Activated T-cell treated with anti-CD3 and anti-CD28 coated beads, Interleukin-2, amount 50 U/mL, for 72 hours (primary cell): ENCODE results near the gene FSTL3. TPM values are rescaled to one million over a fixed set of nuclear protein-coding genes. Genes with fewer than 3 reads are reported as not detected.
"Not testable (repeated sequence)": the region's sequence is repeated elsewhere in the genome, so short reads cannot be mapped to it uniquely, and the experiment has no call there.

Experiments used
- ATAC-seq, 2 donors: fragments of 150-1000 bp; cut with Tn5 transposase; replicated peaks in 1 of 2; 2 replicates each; pipeline ENCODE4 v1.10.0; 2021; ENCODE audit warnings: moderate library complexity in 2 of 2, mild to moderate bottlenecking in 1 of 2
- DNase-seq, 2 donors: peaks; one replicate each; pipeline ENCODE4 v3.0.0; 2021 to 2022; ENCODE audit warnings: mixed read lengths in 1 of 2
- H3K27ac Mint-ChIP-seq: one replicate; pipeline ENCODE4 v1.8.0; 2022; ENCODE audit warnings: mild to moderate bottlenecking, moderate library complexity, mixed read lengths
- H3K27me3 Mint-ChIP-seq: one replicate; pipeline ENCODE4 v1.8.0; 2022; ENCODE audit warnings: low read depth, mixed read lengths
- H3K36me3 Mint-ChIP-seq, 2 donors: one replicate each; pipeline ENCODE4 v1.8.0; 2022; ENCODE audit warnings: mixed read lengths in 2 of 2, mild to moderate bottlenecking in 1 of 2; ENCODE audit not compliant: insufficient read depth in 2 of 2
- H3K4me1 Mint-ChIP-seq: one replicate; pipeline ENCODE4 v1.8.0; 2022; ENCODE audit warnings: low read depth, mixed read lengths
- H3K4me3 Mint-ChIP-seq, 2 donors: one replicate each; pipeline ENCODE4 v1.8.0; 2022; ENCODE audit warnings: mild to moderate bottlenecking in 2 of 2, mixed read lengths in 2 of 2, moderate library complexity in 2 of 2
- H3K9me3 Mint-ChIP-seq, 2 donors: one replicate each; pipeline ENCODE4 v1.8.0; 2022; ENCODE audit warnings: mixed read lengths in 2 of 2
- total RNA-seq, 2 donors: library from RNA; stranded (reverse); gene quantifications; one replicate each; pipeline ENCODE4 v1.2.3, GENCODE V29; 2022

The FSTL3 gene
- total RNA-seq, 2 donors from 2014 or later = 10.0 to 11.4 TPM

DNA sequence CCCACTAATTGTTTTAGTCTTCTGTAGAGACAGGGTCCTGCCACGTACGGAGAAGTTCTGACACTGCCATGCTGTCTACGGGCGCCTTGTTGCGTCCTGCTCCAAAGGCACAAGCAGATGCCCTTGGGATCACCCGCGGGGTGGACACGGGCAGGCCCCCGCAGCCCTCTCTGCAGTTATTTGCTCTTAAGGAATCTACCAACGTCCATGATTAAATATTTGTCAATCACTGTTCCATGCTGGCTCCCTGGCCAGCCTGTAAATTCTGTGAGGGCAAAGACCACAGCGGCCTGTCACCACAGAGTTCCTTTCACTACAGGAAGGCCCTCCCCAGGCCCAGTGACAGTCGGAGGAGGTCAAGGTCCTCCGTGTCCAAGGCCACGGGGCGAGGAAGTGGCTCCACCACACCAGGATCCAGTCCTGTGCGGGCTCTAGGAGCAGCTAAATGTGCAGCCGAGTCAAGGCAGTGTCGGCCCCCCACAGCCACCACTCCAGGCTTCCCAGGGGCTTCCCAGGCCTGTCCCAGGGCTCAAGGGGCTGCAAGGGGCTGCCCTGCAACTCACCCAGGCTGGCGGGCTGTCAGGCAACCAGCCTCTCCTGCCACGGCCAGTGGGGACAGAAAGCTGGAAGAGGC lies 15.3 kb upstream of the FSTL3 start:
- peak overlapping the region; percentile 94 for H3K27ac Mint-ChIP-seq
- H3K4me1 Mint-ChIP-seq = peaks cover 55% of the 10 kb centered on the region
- peak in 1 of 2 donors; percentile 1 for ATAC-seq
- H3K27me3 Mint-ChIP-seq = no peaks in the 10 kb centered on the region
- peaks cover 0 to 10% of the 10 kb centered on the region in 2 donors for H3K36me3 Mint-ChIP-seq
- peak overlapping the region; percentile 97 to 98 for H3K4me3 Mint-ChIP-seq
- DNase-seq = peak in 1 of 2 donors; percentile 15
- H3K9me3 Mint-ChIP-seq = no peaks in the 10 kb centered on the region

DNA sequence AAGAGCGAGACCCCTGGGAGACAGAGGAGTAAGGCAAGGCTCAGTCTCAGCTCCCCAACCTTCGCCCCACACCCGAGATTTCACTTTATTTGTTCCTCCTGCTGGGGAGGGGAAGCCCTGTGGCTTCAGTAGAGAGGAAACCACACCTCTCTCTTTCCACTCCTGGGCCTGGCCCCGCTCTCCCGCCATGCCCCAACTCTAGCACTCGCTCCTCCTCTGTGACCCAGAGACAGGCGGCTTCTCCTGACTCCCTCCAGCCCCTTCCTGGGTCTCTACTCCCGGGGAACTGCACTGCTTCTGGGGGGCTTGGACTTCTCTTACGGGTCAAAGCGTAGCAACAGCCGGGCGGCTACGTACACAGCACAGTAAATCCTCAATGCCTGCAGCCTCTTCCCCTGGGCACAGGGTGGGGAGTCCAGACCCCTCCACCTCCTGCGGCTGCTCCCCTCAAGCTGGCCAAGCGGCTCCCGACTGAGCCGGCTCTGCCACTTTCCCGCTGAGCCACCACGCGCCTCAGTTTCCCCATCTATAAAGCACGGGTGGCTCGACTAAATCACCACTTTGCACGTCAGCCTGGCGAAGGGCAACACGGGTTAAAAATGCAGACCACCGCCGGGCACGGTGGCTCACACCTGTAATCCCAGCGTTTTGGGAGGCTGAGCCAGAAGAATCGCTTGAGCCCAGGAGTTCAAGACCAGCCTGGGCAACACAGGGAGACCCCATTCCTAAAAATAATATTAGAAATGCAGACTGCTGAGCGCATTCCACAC lies 14.6 kb upstream of the FSTL3 start:
- DNase-seq (peak; percentile 60 to 72), ATAC-seq (peak; percentile 43 to 54)
- Mint-ChIP-seq H3K4me1 (peaks cover 48% of the 10 kb centered on the region), H3K9me3 (no peaks in the 10 kb centered on the region), H3K27ac (peak overlapping the region; percentile 94), H3K4me3 (peak overlapping the region; percentile 97 to 98), H3K27me3 (no peaks in the 10 kb centered on the region), H3K36me3 (peaks cover 0 to 8% of the 10 kb centered on the region in 2 donors)

DNA sequence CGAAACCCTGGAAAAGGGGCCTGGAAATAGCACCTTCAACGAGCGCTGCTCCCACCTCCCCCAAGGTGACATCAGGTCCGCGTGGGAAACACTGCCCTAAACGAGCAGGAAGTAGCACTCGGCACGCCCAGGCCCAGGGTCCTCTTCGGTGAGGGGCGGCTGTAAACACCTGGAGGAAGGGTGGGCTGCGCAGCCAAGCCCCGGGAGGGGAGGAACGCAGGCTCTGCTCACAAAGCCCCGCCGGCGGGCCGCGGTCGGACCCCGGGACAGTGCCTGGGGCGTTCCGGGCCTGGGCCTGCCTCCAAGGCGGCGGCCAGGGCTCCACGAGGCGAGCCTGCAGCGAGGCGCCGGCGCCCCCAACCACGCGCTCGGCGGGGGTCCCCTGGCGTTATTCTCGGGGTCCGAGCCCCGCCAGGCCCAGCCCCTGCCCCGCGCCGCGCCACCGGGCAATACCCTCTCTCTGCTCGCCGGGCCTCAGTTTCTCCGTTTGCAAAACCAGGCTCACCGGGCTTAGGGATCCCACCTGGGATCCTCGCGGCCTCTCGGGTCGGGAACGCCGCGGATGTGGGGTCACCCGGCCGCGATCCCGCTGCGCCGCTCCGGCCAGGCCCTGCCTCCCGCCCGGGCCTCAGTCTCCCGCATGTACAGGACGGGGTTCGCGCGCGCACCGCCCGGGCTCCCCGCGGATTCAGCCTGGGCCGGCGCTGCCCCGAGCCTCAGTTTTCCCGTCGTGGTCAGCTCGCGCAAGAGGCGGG lies 13.8 kb upstream of the FSTL3 start:
- peak overlapping the region; percentile 94 for H3K27ac Mint-ChIP-seq
- H3K9me3 Mint-ChIP-seq = no peaks in the 10 kb centered on the region
- peak; percentile 71 to 79 for DNase-seq
- peak; percentile 36 to 41 for ATAC-seq
- peaks cover 0 to 6% of the 10 kb centered on the region in 2 donors for H3K36me3 Mint-ChIP-seq
- no peaks in the 10 kb centered on the region for H3K27me3 Mint-ChIP-seq
- H3K4me3 Mint-ChIP-seq = peak overlapping the region; percentile 97 to 98
- H3K4me1 Mint-ChIP-seq = peaks cover 47% of the 10 kb centered on the region

DNA sequence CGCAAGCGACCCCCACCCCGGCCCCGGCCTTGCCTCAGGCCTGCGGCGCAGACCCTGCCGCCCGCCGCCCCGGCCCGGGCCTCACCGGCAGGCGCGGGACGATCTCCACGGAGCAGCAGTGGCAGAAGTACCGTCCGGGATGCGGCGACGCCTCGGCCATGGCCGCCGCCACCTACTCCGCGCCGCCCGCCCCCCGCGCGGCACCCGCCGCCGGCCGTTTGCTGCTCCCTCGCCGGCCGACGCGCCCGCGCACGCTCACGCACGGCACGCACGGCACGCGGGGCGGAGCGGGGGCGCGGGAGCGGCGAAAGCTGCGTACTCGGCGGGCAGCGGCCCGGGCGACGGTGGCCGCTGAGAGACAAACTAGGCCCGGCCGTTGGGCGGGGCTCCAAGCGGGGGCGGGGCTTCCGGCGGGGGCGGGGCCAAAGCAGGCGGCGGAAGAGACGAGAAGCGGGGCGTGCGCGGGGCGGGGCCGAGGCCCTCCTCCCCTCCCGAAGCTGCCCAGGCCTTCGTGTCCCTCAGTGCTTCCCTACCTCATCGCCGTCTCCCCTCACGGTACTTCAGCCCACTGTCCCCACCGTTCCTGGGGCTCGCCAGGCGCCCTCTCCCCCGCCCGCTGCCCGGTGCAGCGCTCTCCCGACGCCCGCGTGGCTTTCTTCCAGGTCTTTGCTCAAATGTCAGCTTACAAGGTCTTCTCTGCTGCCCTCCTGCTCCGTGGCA lies 13.1 kb upstream of the FSTL3 start, which contains the start of gene RNF126:
Gene RNF126 (minus strand): TSS at position 253 of the 720 bp plus-strand sequence. CDS start 93 bp downstream, at position 160.
- ATAC-seq = peak; percentile 67 to 74
- H3K9me3 Mint-ChIP-seq = no peaks in the 10 kb centered on the region
- DNase-seq = peak; percentile 89 to 90
- peak within 1 kb of the TSS; percentile 97 to 98 for H3K4me3 Mint-ChIP-seq
- peaks cover 43% of the 10 kb centered on the region for H3K4me1 Mint-ChIP-seq
- H3K27ac Mint-ChIP-seq = peak within 1 kb of the TSS; percentile 94
- H3K36me3 Mint-ChIP-seq = peaks cover 0 to 6% of the 10 kb centered on the region in 2 donors
- H3K27me3 Mint-ChIP-seq = no peaks in the 10 kb centered on the region

DNA sequence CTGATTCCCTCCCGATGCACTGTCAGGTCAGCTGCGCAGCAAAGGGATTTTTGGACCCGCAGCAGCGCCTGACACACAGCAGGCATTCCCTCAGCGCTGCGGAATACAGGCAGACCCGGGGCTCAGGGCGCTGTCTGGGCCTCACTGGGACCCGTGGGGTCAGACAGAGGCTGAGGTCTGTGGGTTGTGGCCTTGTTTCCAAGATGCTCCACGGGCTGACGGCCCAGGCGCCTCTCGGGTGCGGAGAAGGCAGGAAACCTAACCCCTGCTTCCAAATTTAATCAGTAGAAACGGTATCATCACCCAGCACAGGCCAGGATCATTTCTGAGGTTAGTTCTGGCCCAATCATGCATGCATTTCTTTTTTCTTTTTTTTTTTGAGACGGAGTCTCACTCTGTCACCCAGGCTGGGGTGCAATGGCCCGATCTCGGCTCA lies 12.5 kb upstream of the FSTL3 start:
- H3K4me1 Mint-ChIP-seq = peaks cover 43% of the 10 kb centered on the region
- ATAC-seq = no peak
- H3K36me3 Mint-ChIP-seq = peaks cover 0 to 6% of the 10 kb centered on the region in 2 donors
- H3K4me3 Mint-ChIP-seq = peak overlapping the region; percentile 84 to 92
- H3K27me3 Mint-ChIP-seq = no peaks in the 10 kb centered on the region
- peak overlapping the region; percentile 58 for H3K27ac Mint-ChIP-seq
- no peaks in the 10 kb centered on the region for H3K9me3 Mint-ChIP-seq
- no peak for DNase-seq

DNA sequence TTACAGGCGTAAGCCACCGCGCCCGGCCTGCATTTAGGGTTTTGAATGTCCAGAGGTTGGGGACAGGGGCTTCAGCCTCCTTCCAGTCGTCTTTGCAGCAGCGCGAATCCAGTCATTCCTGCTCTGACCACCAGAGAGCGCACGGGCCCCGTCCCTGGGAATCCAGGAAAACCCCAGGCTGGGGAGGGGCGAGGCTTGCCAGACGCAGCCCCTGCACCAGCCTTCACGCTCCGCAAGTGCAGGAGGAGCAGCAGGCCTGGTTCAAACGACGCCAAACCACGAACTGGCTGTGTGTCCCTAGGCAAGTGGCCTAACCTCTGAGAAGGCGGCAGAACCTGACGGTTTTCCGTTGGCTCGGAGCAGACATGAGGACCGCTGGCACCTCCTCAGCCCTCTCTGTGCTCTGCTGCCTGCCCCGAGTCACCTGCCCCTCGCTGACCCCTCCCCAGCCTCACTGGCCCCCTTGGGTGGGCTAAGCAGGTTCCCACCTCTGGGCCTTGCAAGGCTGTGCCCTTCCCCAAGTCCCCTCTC lies 11.2 kb upstream of the FSTL3 start:
- peak overlapping the region; percentile 67 to 92 for H3K4me3 Mint-ChIP-seq
- no peaks in the 10 kb centered on the region for H3K27me3 Mint-ChIP-seq
- ATAC-seq (peak; percentile 12), DNase-seq (peak; percentile 87 to 88)
- peaks cover 0 to 3% of the 10 kb centered on the region in 2 donors for H3K36me3 Mint-ChIP-seq
- H3K27ac Mint-ChIP-seq = peak overlapping the region; percentile 30
- no peaks in the 10 kb centered on the region for H3K9me3 Mint-ChIP-seq
- peaks cover 36% of the 10 kb centered on the region for H3K4me1 Mint-ChIP-seq

DNA sequence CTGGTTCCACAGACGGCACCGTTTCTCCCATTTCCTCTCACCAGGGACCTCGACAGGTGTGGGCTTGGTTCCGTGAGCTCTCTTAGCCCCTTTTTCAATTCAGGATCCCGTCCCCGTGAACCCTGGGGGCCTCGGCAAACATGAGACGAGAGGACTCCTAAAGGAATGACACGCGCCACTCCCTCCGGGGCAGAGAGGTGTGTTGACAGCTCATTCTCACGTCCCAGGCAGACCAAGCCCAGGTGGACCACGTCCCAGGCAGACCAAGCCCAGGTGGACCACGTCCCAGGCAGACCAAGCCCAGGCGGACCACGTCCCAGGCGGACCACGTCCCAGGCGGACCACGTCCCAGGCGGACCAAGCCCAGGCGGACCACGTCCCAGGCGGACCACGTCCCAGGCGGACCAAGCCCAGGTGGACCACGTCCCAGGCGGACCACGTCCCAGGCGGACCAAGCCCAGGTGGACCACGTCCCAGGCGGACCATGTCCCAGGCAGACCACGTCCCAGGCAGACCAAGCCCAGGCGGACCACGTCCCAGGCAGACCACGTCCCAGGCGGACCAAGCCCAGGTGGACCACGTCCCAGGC lies 9.1 kb upstream of the FSTL3 start:
- H3K27ac Mint-ChIP-seq, DNase-seq, H3K9me3 Mint-ChIP-seq, H3K36me3 Mint-ChIP-seq, H3K4me3 Mint-ChIP-seq, ATAC-seq, H3K27me3 Mint-ChIP-seq: not testable (repeated sequence)
- peaks cover 20% of the 10 kb centered on the region for H3K4me1 Mint-ChIP-seq

DNA sequence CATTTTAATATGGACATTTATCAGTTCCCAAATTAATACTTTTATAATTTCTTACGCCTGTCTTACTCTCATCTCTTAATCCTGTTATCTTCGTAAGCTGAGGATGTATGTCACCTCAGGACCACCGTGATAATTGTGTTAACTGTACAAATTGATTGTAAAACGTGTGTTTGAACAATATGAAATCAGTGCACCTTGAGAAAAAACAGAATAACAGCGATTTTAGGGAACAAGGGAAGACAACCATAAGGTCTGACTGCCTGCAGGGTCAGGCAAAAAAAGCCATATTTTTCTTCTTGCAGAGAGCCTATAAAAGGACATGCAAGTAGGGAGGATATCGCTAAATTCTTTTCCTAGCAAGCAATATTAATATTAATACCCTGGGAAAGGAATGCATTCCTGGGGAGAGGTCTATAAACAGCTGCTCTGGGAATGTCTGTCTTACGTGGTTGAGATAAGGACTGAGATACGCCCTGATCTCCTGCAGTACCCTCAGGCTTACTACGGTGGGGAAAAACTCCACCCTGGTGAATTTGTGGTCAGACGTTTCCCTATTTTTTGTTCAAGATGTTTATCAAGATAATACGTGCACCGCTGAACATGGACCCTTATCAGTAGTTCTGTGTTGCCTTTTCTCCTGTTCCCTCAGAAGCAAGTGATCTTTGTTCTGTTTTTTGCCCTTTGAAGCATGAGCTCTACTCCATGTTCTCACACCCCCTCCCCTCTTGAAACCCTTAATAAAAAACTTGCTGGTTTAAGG lies 7.3 kb upstream of the FSTL3 start:
- H3K27ac Mint-ChIP-seq, H3K4me3 Mint-ChIP-seq, ATAC-seq, H3K9me3 Mint-ChIP-seq, H3K27me3 Mint-ChIP-seq, DNase-seq, H3K36me3 Mint-ChIP-seq: not testable (repeated sequence)
- H3K4me1 Mint-ChIP-seq = peaks cover 14% of the 10 kb centered on the region

DNA sequence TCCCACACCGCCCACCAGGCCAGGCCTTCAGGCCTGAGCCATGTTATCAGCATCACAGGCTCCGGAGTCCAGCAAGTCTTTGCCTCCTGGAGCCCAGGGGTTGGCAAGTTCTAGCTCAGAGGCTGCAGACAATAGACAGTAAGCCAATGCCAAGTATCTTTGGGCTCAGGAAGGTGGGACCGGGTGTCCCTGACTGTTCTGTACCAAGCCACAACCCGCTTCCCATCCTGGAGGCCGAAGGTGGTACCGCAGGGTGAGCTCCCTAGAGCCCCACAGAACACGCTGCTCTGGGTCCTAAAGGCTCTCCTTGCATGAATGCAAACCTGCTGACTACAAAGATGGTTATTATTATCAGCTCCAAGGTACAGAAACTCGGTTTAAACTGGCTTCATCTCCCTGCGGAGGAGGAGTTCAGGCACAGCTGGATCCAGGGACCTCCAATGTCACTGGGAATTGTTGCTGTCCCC lies 5.5 kb upstream of the FSTL3 start:
- peak in 1 of 2 donors; percentile 34 for ATAC-seq
- no peaks in the 10 kb centered on the region for H3K4me1 Mint-ChIP-seq
- H3K27ac Mint-ChIP-seq = no peak overlapping the region
- DNase-seq = no peak
- H3K9me3 Mint-ChIP-seq = no peaks in the 10 kb centered on the region
- H3K4me3 Mint-ChIP-seq = no peak overlapping the region
- no peaks in the 10 kb centered on the region for H3K36me3 Mint-ChIP-seq
- H3K27me3 Mint-ChIP-seq = no peaks in the 10 kb centered on the region

DNA sequence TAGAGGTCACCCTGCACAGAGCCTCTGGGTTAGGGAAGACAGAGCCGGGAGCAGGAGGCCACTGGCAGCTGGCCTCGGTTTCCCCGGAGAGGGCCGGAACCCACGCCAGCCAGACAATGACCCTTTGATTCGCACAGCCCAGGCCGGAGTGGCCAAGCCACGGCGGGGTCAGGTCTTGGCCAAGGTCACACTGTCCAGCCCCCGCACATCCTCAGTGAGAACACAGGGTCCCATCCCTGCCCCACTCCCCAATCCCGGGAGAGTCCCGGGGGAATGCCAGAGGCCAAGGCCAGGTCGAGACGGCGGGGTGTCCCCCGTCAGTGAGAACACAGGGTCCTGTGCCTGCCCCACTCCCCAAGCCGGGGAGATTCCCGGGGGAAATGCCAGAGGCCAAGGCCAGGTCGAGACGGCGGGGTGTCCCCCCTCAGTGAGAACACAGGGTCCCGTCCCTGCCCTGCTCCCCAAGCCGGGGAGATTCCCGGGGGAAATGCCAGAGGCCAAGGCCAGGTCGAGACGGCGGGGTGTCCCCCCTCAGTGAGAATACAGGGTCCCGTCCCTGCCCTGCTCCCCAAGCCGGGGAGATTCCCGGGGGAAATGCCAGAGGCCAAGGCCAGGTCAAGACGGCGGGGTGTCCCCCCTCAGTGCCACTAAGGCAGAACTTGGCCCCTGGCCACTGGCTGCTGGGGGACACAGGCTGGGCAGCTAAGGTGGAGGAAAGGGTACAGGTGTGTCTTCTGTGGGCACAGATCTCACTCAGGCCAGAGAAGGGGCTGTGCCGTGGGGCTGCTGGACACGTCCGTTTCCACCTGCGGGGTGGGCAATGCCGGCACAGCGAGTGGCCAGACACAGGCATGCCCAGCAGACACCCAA lies 1.7 kb upstream of the FSTL3 start:
- H3K4me1 Mint-ChIP-seq = no peaks in the 10 kb centered on the region
- DNase-seq (no peak), ATAC-seq (no peak)
- no peaks in the 10 kb centered on the region for H3K36me3 Mint-ChIP-seq
- no peaks in the 10 kb centered on the region for H3K9me3 Mint-ChIP-seq
- H3K4me3 Mint-ChIP-seq = no peak overlapping the region
- no peak overlapping the region for H3K27ac Mint-ChIP-seq
- no peaks in the 10 kb centered on the region for H3K27me3 Mint-ChIP-seq

DNA sequence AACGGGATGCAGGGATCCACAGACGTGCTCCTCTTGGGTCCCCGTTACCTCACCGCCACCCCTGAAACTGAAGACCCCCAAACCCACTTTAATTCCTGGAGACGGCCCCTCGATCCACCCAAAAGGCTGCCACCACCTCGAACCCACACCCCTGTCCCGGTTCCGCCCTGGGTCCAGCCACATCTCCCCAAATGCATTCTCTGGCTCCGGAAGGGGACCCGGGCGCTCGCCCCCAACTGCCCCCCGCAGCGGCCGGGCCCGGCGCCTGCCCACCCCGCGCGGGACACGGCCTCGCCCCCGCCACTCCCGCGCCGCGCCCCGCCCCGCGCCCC lies 219 bp upstream of the FSTL3 start:
- DNase-seq (no peak), ATAC-seq (no peak)
- H3K4me3 Mint-ChIP-seq = no peak overlapping the region
- no peak overlapping the region for H3K27ac Mint-ChIP-seq
- H3K4me1 Mint-ChIP-seq = no peaks in the 10 kb centered on the region
- no peaks in the 10 kb centered on the region for H3K27me3 Mint-ChIP-seq
- no peaks in the 10 kb centered on the region for H3K9me3 Mint-ChIP-seq
- no peaks in the 10 kb centered on the region for H3K36me3 Mint-ChIP-seq
